GM23338 (cell line): ENCODE results near the gene ALDH1B1. TPM values are rescaled to one million over a fixed set of nuclear protein-coding genes. Genes with fewer than 3 reads are reported as not detected.
A peak's percentile ranks its signal among the peaks of the same experiment; 100 is the strongest.

ENCODE experiments used
- ATAC-seq: fragments of 200-7000 bp; cut with Tn5 transposase; 3 replicates; pipeline ENCODE4 v1.9.1; 2020
- DNase-seq: peaks from one replicate; pipeline ENCODE4 v3.0.0-alpha.2; 2015; ENCODE audit warnings: low spot score
- H2AFZ ChIP-seq: fragments of 200-600 bp; sonication (generic); 2 replicates; pipeline ENCODE4 v1.8.0; 2016; ENCODE audit warnings: antibody characterized with exemption, mild to moderate bottlenecking, moderate library complexity
- H3F3A ChIP-seq: fragments of 200-600 bp; sonication (generic); replicated peaks from 2 replicates; pipeline ENCODE4 v1.8.0; 2017; ENCODE audit warnings: antibody characterized with exemption, mixed run types, low read depth
- H3K27ac ChIP-seq: fragments of 200-600 bp; sonication (generic); 2 replicates; pipeline ENCODE4 v1.6.1; 2016; ENCODE audit warnings: low read depth
- H3K27me3 ChIP-seq: fragments of 200-600 bp; sonication (generic); 2 replicates; pipeline ENCODE4 v1.8.0; 2016; ENCODE audit warnings: mild to moderate bottlenecking, mixed run types, moderate library complexity; ENCODE audit not compliant: insufficient read depth
- H3K36me3 ChIP-seq: fragments of 200-600 bp; sonication (generic); 2 replicates; pipeline ENCODE4 v1.8.0; 2016; ENCODE audit warnings: mild to moderate bottlenecking; ENCODE audit not compliant: insufficient read depth
- H3K4me1 ChIP-seq: fragments of 200-600 bp; sonication (generic); 2 replicates; pipeline ENCODE4 v1.8.0; 2016; ENCODE audit warnings: mild to moderate bottlenecking, moderate library complexity; ENCODE audit not compliant: insufficient read depth
- H3K4me2 ChIP-seq: fragments of 200-600 bp; sonication (generic); 2 replicates; pipeline ENCODE4 v1.7.1; 2017; ENCODE audit warnings: mixed run types
- H3K4me3 ChIP-seq: fragments of 200-600 bp; sonication (generic); 2 replicates; pipeline ENCODE4 v1.6.1; 2016; ENCODE audit warnings: mixed run types
- H3K79me2 ChIP-seq: fragments of 200-600 bp; sonication (generic); replicated peaks from 2 replicates; pipeline ENCODE4 v1.8.0; 2017; ENCODE audit warnings: mild to moderate bottlenecking; ENCODE audit not compliant: insufficient read depth
- H3K9me2 ChIP-seq: fragments of 200-600 bp; sonication (generic); 2 replicates; pipeline ENCODE4 v1.8.0; 2017; ENCODE audit not compliant: insufficient read depth
- H4K20me1 ChIP-seq: fragments of 200-600 bp; sonication (generic); replicated peaks from 2 replicates; pipeline ENCODE4 v1.8.0; 2017; ENCODE audit warnings: mild to moderate bottlenecking; ENCODE audit not compliant: insufficient read depth
- H3K27ac Mint-ChIP-seq: 2 replicates; pipeline ENCODE4 v1.8.0; 2020; ENCODE audit warnings: inconsistent platforms, mild to moderate bottlenecking, moderate library complexity, mixed read lengths
- H3K27me3 Mint-ChIP-seq: 3 replicates; pipeline ENCODE4 v1.8.0; 2022; ENCODE audit warnings: low read depth, mild to moderate bottlenecking, moderate library complexity, mixed read lengths, inconsistent platforms; ENCODE audit not compliant: insufficient read depth, poor library complexity
- H3K36me3 Mint-ChIP-seq: 3 replicates; pipeline ENCODE4 v1.8.0; 2021; ENCODE audit warnings: low read depth, mild to moderate bottlenecking, inconsistent platforms, moderate library complexity, mixed read lengths
- H3K4me1 Mint-ChIP-seq: 3 replicates; pipeline ENCODE4 v1.8.0; 2020; ENCODE audit warnings: mild to moderate bottlenecking, inconsistent platforms, mixed read lengths
- H3K4me3 Mint-ChIP-seq: 3 replicates; pipeline ENCODE4 v1.8.0; 2021; ENCODE audit warnings: moderate library complexity, mild to moderate bottlenecking, inconsistent platforms, mixed read lengths
- H3K9me3 Mint-ChIP-seq: 3 replicates; pipeline ENCODE4 v1.8.0; 2020; ENCODE audit warnings: moderate library complexity, mild to moderate bottlenecking, inconsistent platforms, mixed read lengths
- CTCF ChIP-seq, 2 experiments: fragments of 200-600 bp in 1 of 2; sonication (generic) in 1 of 2; conservative IDR thresholded peaks; 2 replicates each; pipeline versions ENCODE4 v1.5.1 to v1.6.1; 2016 to 2017; ENCODE audit warnings: antibody characterized with exemption in 2 of 2, low read depth in 2 of 2, mild to moderate bottlenecking in 2 of 2, moderate library complexity in 1 of 2
- EZH2 ChIP-seq: fragments of 200-600 bp; sonication (generic); IDR thresholded peaks from one replicate; pipeline ENCODE4 v1.8.0; 2017; ENCODE audit warnings: antibody characterized with exemption, mild to moderate bottlenecking, low read depth; ENCODE audit not compliant: unreplicated experiment
- EZH2phosphoT487 ChIP-seq: fragments of 200-600 bp; sonication (generic); IDR thresholded peaks from one replicate; pipeline ENCODE4 v1.8.1; 2018; ENCODE audit warnings: antibody characterized with exemption; ENCODE audit not compliant: unreplicated experiment
- POLR2AphosphoS5 ChIP-seq: IDR thresholded peaks from 2 replicates; pipeline ENCODE4 v1.6.1; 2016; ENCODE audit warnings: antibody characterized with exemption, low read depth
- REST ChIP-seq: IDR thresholded peaks from one replicate; pipeline ENCODE4 v1.6.1; 2018; ENCODE audit warnings: antibody characterized with exemption; ENCODE audit not compliant: unreplicated experiment
- STAT1 ChIP-seq: IDR thresholded peaks from one replicate; pipeline ENCODE4 v1.6.1; 2016; ENCODE audit warnings: antibody characterized with exemption; ENCODE audit not compliant: unreplicated experiment
- ZNF114 ChIP-seq: fragments of 250-450 bp; sonication (Bioruptor Pico); IDR thresholded peaks from 2 replicates; pipeline ENCODE4 v1.5.0; 2020; ENCODE audit warnings: mild to moderate bottlenecking, moderate library complexity
- polyA plus RNA-seq: library from polyadenylated mRNA; unstranded; fragments of >200 nt; fragmentation: Nextera tagmentation; extraction: Ambion mirVana; gene quantifications from 2 replicates; pipeline ENCODE4 v1.2.1, GENCODE V29; 2016
- total RNA-seq: library from RNA; depleted of rRNA; stranded (reverse); fragments of >200 nt; shearing (Covaris generic); gene quantifications from 2 replicates; pipeline ENCODE4 v1.2.3, GENCODE V29; 2014

Gene ALDH1B1
- total and polyA plus RNA-seq, 2 experiments from 2014 or later = 37.5 to 74.8 TPM

DNA sequence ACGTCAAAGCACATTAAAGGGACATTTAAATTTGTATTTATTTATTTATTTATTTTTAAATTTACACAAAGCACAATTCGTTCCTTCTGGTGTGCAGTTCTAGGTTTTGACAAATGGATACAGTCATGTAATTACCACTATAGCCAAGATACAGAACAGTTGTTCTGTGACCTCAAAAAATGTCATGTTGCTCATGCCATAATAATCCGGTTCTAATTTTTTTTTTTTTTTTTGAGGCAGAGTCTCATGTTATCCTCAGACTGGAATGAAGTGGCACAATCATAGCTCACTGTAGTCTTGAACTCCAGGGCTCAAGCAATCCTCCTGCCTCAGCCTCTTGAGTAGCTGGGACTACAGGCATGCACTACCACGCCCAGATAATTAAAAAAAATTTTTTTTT lies 24.0 kb downstream of the ALDH1B1 start:
- ATAC-seq = no peak

DNA sequence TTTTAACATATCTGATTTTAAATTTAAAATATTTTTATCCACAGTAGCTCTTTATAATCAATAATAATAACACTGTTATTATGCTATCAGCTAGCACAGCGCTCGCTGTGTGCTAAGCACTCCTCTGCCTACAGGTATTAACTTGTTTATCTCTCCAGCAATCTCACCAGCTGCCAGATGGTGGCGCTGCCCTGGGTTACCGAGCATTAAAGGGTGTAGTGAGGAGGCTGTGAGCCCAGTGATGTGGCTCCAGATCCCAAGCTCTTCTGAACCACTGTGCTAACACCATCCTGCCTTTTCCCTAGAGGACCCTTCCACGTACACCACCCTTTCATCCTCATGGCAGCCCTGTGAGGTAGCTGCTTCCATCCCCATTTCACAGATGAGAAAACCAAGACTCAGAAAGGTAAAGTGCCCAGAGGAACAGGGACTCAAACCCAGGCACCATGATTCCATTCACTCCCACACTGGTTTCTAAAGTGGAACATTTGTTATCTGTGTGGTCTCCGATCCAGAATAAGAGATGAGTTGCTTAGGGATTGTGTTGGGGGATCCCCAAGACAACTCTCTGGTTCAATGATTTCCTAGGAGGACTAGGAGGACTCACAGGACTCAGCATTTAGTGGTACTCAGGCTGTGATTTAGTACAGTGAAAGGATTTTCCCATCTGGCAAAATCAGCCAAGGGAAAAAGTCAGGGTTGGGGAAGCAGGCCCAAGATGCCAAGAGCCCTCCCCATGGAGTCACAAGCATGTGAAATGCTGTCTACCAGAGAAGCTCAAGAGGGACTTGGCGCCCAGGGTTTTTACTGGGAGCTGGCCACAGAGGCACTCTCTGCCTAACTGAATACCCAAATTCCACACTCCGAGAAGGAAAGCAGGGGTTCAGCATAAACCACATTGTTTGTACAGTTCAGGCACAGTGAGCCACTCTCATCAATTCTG lies 24.8 kb downstream of the ALDH1B1 start:
- Histone ChIP-seq H3K27ac (no peak overlapping the region), H3K9me2 (no peaks in the 10 kb centered on the region), H3K4me2 (no peak overlapping the region), H3K4me3 (no peak overlapping the region), H3K36me3 (no peaks in the 10 kb centered on the region), H3K27me3 (peaks cover 2% of the 10 kb centered on the region; the same call in 1 of the 2 replicates), H4K20me1 (no peaks in the 10 kb centered on the region), H2AFZ (no peak overlapping the region), H3K79me2 (no peaks in the 10 kb centered on the region), H3K4me1 (peaks cover 15% of the 10 kb centered on the region), H3F3A (no peaks in the 10 kb centered on the region)
- TF ChIP-seq CTCF (conservative IDR thresholded peaks at IDR 0.05; ENCODE audit: low read depth in 2 of 2) = peak; percentile 80 to 91
- no peak for TF ChIP-seq EZH2
- Mint-ChIP-seq H3K27ac (no peak overlapping the region), H3K9me3 (no peaks in the 10 kb centered on the region), H3K27me3 (peaks cover 11% of the 10 kb centered on the region), H3K36me3 (no peaks in the 10 kb centered on the region), H3K4me3 (no peak overlapping the region), H3K4me1 (peaks cover 50% of the 10 kb centered on the region)
- ATAC-seq = peak; percentile 79
- DNase-seq = peak; percentile 89

More for the DNA sequence above, 24.0 kb downstream of the ALDH1B1 start:
- no peak overlapping the region for H3K4me3 Mint-ChIP-seq
- no peak overlapping the region for H3K27ac Mint-ChIP-seq
- no peak overlapping the region for H3K4me2 ChIP-seq
- peaks cover 11% of the 10 kb centered on the region for H3K27me3 Mint-ChIP-seq
- no peaks in the 10 kb centered on the region for H3K9me2 ChIP-seq
- H3F3A ChIP-seq = no peaks in the 10 kb centered on the region
- H3K27ac ChIP-seq = no peak overlapping the region
- H3K36me3 Mint-ChIP-seq = no peaks in the 10 kb centered on the region
- no peak overlapping the region for H3K4me3 ChIP-seq
- no peak overlapping the region for H2AFZ ChIP-seq
- H3K4me1 ChIP-seq = peaks cover 7% of the 10 kb centered on the region
- TF ChIP-seq EZH2phosphoT487 = no peak
- TF ChIP-seq STAT1 = no peak
- no peak for TF ChIP-seq ZNF114 (CRISPR knock-in tag)
- TF ChIP-seq REST = no peak
- TF ChIP-seq POLR2AphosphoS5 = no peak
- H3K79me2 ChIP-seq = no peaks in the 10 kb centered on the region
- no peaks in the 10 kb centered on the region for H3K36me3 ChIP-seq
- H3K9me3 Mint-ChIP-seq = no peaks in the 10 kb centered on the region
- no peaks in the 10 kb centered on the region for H4K20me1 ChIP-seq
- no peaks in the 10 kb centered on the region for H3K27me3 ChIP-seq
- H3K4me1 Mint-ChIP-seq = peaks cover 42% of the 10 kb centered on the region
- DNase-seq = no peak
